GM19239 (cell line): ENCODE data around the gene MTSS2.
"Not testable (repeated sequence)": the region's sequence is repeated elsewhere in the genome, so short reads cannot be mapped to it uniquely, and the experiment has no call there.

Experiments
- DNase-seq: peaks from one replicate; pipeline ENCODE4 v3.0.0; 2011; ENCODE audit warnings: low spot score; ENCODE audit not compliant: insufficient read length
- FAIRE-seq: peaks from 2 replicates; lab custom pipeline; 2011; peaks lifted over from hg19 to GRCh38; lab: Jason Lieb, UNC

The MTSS2 gene

DNA sequence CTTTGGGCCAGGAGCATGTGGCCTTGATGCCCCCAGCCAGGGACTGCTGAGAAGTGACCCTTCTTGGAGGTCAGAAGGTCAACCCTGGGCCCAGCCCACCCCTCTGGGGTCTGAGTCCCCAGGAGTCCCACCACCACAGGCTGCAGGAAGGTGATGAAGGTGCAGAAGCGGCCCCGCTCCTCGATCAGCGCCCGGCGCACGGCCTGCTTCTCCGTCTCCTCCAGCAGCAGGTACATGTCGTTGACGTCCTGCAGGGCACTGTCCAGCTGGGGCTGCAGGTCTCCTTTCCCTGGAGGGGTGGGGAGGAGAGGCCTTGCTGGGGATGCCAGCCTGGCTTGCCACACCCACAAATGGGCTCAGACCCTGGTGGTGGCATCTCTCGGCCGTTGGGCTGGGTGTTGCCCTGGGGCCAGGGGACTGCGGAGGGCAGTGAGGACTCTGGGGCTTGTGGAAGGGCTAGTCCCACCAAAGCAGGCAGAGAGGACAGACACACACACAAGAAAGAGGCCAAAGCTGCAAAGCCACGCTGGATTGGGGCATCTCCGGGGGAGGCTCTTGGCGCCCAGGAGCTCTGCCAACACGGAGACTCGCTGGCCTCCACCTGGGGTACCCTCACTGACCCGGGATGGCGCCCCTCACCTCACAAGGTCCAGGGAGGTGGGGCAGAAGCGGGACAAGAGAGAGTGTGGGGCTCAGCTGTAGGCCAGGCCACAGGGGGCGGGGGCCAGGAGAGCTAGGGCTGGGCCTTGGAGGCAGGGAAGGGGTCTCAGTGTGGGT lies 7.5 kb downstream of the MTSS2 start:
- FAIRE-seq (no peak), DNase-seq (no peak)

GRCh38 chr16:70677499-70678120 lies 8.2 kb downstream of the MTSS2 start:
- FAIRE-seq (no peak), DNase-seq (no peak)

GRCh38 chr16:70676675-70677498 lies 9.0 kb downstream of the MTSS2 start:
- FAIRE-seq (no peak), DNase-seq (no peak)

GRCh38 chr16:70675851-70676513 lies 9.9 kb downstream of the MTSS2 start:
- FAIRE-seq, result no peak
- DNase-seq, result no peak

DNA sequence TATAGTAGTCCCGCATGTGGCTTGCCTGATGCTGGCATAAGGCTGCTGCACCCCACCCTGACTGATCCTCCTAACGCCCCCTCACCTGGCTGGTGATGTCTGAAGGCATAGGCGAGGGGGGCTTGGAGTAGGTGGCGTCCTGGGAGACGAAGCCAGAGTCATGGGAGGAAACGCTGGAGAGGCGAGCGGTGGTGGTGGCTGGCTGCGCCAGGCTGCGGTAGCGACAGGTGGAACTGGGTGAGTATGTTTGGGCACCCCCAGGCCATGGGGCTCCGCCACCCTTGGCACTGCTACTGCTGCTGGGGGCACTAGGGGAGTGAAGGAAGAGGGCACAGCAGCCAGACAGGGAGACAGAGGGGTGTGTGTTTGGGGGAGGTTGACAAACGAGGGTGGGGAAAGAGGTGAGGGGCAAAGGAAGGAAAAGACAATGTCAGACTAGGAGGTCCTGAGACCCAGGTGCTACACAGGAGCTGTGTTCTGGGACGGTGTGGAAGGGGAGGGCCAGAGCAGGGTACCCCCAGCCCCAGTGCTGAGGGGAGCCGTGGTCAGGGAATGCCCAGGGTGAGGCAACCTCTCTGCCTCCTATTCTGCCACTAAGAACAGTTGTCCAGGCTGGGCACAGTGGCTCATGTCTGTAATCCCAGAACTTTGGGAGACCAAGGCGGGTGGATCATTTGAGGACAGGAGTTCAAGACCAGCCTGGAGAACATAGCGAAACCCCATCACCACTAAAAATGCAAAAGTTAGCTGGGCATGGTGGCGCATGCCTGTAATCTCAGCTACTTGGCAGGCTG lies 11.4 kb downstream of the MTSS2 start:
- DNase-seq (no peak), FAIRE-seq (no peak)

- FAIRE-seq, DNase-seq: not testable (repeated sequence)
Observed at GRCh38 chr16:70670938-70671337, 14.9 kb downstream of the MTSS2 start.

DNA sequence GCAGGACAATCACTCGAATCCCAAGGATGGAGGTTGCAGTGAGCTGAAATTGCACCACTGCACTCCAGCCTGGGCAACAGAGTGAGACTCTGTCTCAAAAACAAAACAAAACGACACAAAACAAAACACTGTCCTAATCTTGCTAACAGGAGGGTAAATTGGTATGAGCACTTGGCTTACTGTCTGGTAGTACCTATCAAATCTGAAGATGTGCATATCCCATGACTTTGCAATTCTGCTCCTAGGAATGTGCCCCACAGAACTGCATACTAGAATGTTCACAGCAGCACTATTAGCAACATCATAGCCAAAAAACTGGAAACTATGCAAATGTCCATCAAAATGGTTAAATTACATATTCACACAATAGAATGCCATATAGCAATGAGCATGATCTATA lies 15.7 kb downstream of the MTSS2 start:
- no peak for DNase-seq
- FAIRE-seq, result no peak

- no peak for FAIRE-seq
- DNase-seq, result no peak
Observed at GRCh38 chr16:70665806-70666735, 19.8 kb downstream of the MTSS2 start.

DNA sequence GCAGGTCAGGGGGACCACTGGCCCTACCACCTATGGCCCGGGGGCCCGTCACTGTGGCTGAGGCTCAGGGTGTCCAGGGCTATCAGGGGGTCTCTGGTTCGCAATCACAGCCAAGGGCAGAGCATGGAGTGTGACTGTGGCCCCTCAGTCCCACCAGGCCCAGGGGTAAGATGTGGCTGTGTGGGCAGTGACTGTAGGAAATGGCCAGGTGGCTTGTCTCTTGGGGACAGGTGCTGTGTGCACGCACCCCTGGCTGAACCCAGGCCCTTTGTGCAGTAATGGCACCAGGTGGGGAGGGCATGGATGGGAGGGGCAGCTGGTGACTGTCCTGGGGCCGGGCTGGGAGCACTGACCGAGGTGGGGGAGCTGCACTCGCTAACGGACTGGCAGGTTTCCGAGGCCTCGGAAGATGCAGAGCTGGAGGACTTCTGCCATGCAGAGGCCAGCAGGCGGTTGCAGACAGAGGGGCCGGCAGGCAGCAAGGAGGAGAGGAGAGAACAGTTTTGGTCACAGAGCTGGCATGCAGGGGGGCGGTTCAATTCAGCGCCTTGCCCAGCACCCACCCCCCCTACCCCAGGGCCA lies 20.6 kb downstream of the MTSS2 start:
- DNase-seq, result no peak
- no peak for FAIRE-seq

DNA sequence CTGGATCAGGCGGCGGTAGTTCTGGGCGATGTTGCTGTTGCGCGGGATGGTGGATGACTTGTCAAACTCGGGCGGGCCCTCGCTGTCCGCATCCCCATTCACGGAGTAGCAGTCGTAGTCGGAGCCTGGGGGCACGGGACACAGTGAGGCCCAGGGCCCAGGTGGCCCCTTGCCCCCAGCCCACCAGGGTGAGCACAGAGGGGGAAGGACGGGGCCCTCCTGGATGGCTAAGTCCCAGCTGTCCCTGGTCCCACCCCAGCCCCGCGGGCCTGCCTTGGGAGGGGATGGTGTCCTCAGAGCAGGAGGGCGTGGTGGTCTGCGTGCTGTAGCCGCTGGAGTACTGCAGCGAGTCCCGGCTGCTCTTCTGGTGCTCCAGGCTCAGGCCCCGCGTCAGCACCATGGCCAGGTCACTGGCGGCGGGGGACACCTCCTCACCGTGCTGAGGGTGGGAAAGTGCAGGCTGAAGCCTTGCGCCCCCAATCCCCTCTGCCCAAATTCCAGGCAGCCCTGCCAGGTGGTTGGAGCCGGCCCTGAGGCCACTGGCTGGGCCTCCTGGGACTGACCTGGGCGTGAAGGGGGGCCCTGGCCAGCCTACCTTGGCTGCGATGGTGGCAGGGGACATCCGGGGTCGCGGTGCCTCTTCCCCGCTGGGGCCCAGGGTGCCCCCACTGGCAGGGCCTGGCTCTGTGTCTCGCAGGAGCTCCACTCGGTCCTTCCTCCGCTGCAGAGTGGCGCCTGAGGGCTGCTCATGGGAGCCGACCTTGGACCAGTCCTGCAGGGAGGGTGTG lies 21.3 kb downstream of the MTSS2 start:
- no peak for DNase-seq
- no peak for FAIRE-seq

DNA sequence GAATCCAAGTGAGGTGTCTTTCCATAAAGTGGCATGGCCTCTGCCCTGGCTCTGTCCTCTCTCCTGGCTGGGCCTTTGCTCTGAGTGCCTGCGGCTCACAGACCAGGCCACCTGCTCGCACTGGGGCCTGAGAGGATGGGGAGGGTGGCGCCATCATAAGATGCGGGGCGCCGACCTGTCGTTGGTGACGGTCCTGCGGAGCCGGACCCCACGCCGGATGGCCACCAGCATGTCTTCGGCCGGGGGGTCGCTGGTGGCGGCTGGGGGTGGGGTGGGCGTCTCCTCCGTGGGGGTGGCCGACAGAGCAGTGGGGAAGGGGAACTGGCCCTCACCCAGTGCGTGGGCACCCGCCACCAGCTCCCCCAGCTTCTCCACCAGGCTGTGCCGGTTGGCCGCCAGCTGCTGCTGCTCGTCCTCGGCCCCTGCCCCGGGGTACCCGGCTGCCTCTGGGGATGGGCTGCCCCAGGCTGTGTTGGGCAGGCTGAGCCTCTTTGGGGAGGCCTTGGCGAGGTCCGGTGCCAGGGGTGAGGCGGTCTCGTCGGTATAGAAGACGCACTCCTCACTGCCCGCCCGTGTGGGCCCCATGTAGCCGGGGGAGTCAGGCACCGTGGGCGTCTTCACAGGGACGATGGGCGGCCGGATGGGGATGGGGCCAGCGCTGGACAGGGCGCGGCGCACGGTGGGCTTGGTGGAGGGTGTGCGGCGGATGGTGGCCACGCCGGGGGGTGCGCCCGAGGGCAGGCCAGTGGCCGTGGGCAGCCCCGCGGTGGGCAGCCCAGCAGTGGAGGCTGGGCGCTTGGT lies 22.1 kb downstream of the MTSS2 start:
- FAIRE-seq, result no peak
- no peak for DNase-seq

DNA sequence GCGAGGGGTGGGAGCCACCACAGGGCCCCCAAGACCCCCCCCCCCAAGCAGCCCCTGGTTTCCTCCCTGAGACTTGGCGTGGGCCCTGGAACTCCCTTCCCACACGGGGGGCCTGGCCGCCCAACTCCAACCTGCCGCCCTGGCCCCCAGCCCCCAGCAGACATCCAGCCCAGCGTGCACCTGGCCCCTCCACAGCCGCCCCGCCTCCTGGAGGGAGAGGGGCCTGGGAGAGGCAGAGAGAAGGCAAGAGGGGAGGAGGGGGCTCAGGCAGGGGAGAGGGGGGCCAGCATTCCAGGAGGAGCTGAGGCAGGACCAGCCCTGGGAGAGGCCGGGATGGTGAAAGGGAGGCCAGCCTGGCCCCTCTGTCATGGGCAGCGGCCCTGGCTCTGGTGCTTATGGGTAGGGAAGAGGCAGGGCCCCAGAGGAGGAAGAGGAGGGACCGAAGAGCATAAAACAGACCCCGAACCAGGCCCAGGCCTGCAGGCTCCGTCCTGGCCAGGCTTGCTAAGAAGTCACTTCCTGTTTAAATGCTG lies 22.8 kb downstream of the MTSS2 start:
- no peak for FAIRE-seq
- no peak for DNase-seq

GRCh38 chr16:70661918-70662641 lies 23.8 kb downstream of the MTSS2 start:
- no peak for FAIRE-seq
- no peak for DNase-seq

GRCh38 chr16:70661534-70661917 lies 24.3 kb downstream of the MTSS2 start:
- no peak for FAIRE-seq

GRCh38 chr16:70660672-70661350 lies 25.0 kb downstream of the MTSS2 start:
- no peak for DNase-seq
- FAIRE-seq, result no peak

More at GRCh38 chr16:70661534-70661917, 24.3 kb downstream of the MTSS2 start:
- no peak for DNase-seq
